ENCODE data around the gene CACNG4. TPM values are rescaled to one million over a fixed set of nuclear protein-coding genes. Genes with fewer than 3 reads are reported as not detected.

The CACNG4 gene
- total RNA-seq, 4 donors from 2014 or later, result 1.7 to 12.5 (median 2.9) TPM

DNA sequence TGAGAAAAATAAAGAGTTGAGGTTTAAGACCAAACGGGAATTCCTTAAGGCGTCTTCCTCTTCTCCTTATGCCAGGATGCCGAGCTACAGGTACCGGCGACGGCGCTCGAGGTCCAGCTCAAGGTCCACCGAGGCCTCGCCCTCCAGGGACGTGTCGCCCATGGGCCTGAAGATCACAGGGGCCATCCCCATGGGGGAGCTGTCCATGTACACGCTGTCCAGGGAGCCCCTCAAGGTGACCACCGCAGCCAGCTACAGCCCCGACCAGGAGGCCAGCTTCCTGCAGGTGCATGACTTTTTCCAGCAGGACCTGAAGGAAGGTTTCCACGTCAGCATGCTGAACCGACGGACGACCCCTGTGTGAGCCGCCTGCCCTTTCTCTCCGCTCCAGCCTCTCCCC is 66.1 kb downstream of the CACNG4 start:
- Histone ChIP-seq H3K4me1 (no peaks in the 10 kb centered on the region), H3K27me3 (no peaks in the 10 kb centered on the region), H3K27ac (replicated peaks in 1 of 4) (no peak overlapping the region), H3K4me3 (no peak overlapping the region), H3K36me3 (no peaks in the 10 kb centered on the region), H3K9me3 (no peaks in the 10 kb centered on the region)
- TF ChIP-seq POLR2AphosphoS5 (IDR thresholded peaks at IDR 0.05), result no peak
- TF ChIP-seq EP300 (IDR thresholded peaks at IDR 0.05), result no peak
- no peak for TF ChIP-seq POLR2A (IDR thresholded peaks at IDR 0.05; ENCODE audit: low read depth)
- TF ChIP-seq CTCF (IDR thresholded peaks at IDR 0.05), result no peak
- 93% methylated on average over 19 of the region's 21 CpGs for WGBS
- intact Hi-C loops (cut with DNase I), result no loop called here
- DNase-seq (ENCODE audit: extremely low spot score), result no peak

- Histone ChIP-seq H3K27me3 (no peaks in the 10 kb centered on the region), H3K27ac (replicated peaks in 1 of 4) (no peak overlapping the region), H3K9me3 (no peaks in the 10 kb centered on the region), H3K36me3 (no peaks in the 10 kb centered on the region), H3K4me1 (no peaks in the 10 kb centered on the region), H3K4me3 (no peak overlapping the region)
- intact Hi-C loops (cut with DNase I), result no loop called here
- TF ChIP-seq POLR2AphosphoS5 (IDR thresholded peaks at IDR 0.05), result no peak
- no peak for TF ChIP-seq CTCF (IDR thresholded peaks at IDR 0.05)
- no peak for TF ChIP-seq EP300 (IDR thresholded peaks at IDR 0.05)
- no peak for TF ChIP-seq POLR2A (IDR thresholded peaks at IDR 0.05; ENCODE audit: low read depth)
- no peak for DNase-seq (ENCODE audit: extremely low spot score)
- WGBS, result 93% methylated on average over 4 of the region's 14 CpGs
Measured at GRCh38 chr17:67032382-67032781, 67.9 kb downstream of the CACNG4 start.

DNA sequence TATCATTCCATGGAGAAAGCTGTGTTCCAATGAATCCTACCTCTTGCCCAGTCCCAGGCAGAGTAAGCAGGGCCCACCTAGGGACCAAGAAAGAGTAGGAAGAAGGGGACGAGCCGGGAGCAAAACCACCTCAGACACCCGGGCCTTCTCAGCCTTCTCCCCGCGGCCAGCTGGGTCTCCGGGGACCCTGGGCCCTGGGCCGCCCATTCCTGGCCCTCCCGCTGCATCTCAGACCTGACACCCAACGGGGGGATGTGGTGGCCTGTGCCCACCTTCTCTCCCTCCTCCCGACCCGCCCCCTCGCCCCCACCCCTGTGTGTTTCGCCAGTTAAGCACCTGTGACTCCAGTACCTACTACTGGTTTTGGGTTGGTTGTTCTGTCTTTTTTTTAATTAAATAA is 68.5 kb downstream of the CACNG4 start:
- Histone ChIP-seq H3K4me3 (no peak overlapping the region), H3K27me3 (no peaks in the 10 kb centered on the region), H3K36me3 (no peaks in the 10 kb centered on the region), H3K27ac (replicated peaks in 1 of 4) (no peak overlapping the region), H3K9me3 (no peaks in the 10 kb centered on the region), H3K4me1 (no peaks in the 10 kb centered on the region)
- intact Hi-C loops (cut with DNase I), result no loop called here
- TF ChIP-seq POLR2A (IDR thresholded peaks at IDR 0.05; ENCODE audit: low read depth), result no peak
- WGBS, result 88% methylated on average over 13 of the region's 13 CpGs
- no peak for DNase-seq (ENCODE audit: extremely low spot score)

- Histone ChIP-seq H3K36me3 (no peaks in the 10 kb centered on the region), H3K9me3 (no peaks in the 10 kb centered on the region), H3K27ac (replicated peaks in 1 of 4) (no peak overlapping the region), H3K4me3 (no peak overlapping the region), H3K27me3 (no peaks in the 10 kb centered on the region), H3K4me1 (no peaks in the 10 kb centered on the region)
- WGBS, result 91% methylated on average over 7 of the region's 9 CpGs
- no peak for DNase-seq (ENCODE audit: extremely low spot score)
- intact Hi-C loops (cut with DNase I), result no loop called here
- TF ChIP-seq POLR2A (IDR thresholded peaks at IDR 0.05; ENCODE audit: low read depth) (no peak), POLR2AphosphoS5 (IDR thresholded peaks at IDR 0.05) (no peak), EP300 (IDR thresholded peaks at IDR 0.05) (no peak), CTCF (IDR thresholded peaks at IDR 0.05) (no peak)
Measured at GRCh38 chr17:67033613-67034012, 69.1 kb downstream of the CACNG4 start.

GRCh38 chr17:67035131-67036083 is 70.9 kb downstream of the CACNG4 start:
- intact Hi-C loops (cut with DNase I), result no loop called here
- TF ChIP-seq CTCF (IDR thresholded peaks at IDR 0.05), result no peak
- TF ChIP-seq POLR2A (IDR thresholded peaks at IDR 0.05; ENCODE audit: low read depth), result no peak
- TF ChIP-seq EP300 (IDR thresholded peaks at IDR 0.05), result no peak
- no peak for TF ChIP-seq POLR2AphosphoS5 (IDR thresholded peaks at IDR 0.05)
- Histone ChIP-seq H3K27me3 (no peaks in the 10 kb centered on the region), H3K27ac (replicated peaks in 1 of 4) (no peak overlapping the region), H3K4me3 (no peak overlapping the region), H3K9me3 (no peaks in the 10 kb centered on the region), H3K4me1 (no peaks in the 10 kb centered on the region), H3K36me3 (no peaks in the 10 kb centered on the region)
- no peak for DNase-seq (ENCODE audit: extremely low spot score)
- 83% methylated on average over 10 of the region's 11 CpGs for WGBS

All from esophagus muscularis mucosa (tissue), 4 donors.